Sigmoid colon (tissue), 4 donors: ENCODE data around the gene ARHGAP28.

Experiments used
- POLR2A ChIP-seq, 2 donors: fragments of 450-650 bp; IDR thresholded peaks; one replicate each; pipeline ENCODE4 v1.6.1; 2016; ENCODE audit warnings: antibody characterized with exemption in 2 of 2, mild to moderate bottlenecking in 2 of 2, moderate library complexity in 2 of 2
- POLR2AphosphoS5 ChIP-seq, 4 donors: sonication (generic); formaldehyde crosslinking; IDR thresholded peaks; one replicate each; pipeline ENCODE4 v1.6.1; 2017; ENCODE audit warnings: antibody characterized with exemption in 4 of 4

DNA sequence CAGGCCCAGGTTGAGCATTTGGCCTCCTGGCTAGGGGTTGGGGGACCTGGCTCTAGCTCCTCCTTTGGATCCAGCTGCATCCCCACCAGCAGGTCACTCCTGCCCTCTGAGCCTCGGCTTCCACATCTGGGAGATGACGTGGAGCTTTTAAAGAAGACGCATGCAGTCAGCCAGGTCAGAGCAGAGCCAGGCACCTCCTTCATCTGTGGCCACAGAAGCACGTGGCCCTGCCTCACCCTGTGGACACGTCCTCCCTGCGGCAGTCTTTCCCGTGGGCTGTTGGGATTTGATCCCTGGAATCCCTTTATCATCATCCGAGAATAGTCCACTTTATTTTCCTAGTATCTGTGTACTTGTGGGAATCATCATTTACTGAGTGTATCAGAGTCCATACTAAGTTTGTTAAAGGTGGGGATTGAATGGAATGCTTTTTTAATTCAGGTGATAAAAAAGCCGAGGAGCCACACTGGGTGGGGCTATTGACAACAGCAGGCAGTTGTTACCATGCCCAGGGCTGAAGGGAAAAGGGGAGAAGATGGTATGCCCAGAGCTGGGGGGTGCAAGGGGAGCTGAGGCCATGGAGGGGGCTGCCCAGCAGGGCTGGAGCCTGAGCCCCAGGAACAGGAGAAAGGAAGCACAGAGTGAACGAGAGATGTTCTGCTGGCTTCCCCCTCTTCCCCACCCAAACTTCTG lies 218.0 kb downstream of the ARHGAP28 start:
- no peak for TF ChIP-seq POLR2A (IDR thresholded peaks at IDR 0.05)
- no peak for TF ChIP-seq POLR2AphosphoS5 (IDR thresholded peaks at IDR 0.05)
